Activated T-cell treated with anti-CD3 and anti-CD28 coated beads for 24 hours (primary cell): ENCODE results near the gene LRP5.

ENCODE experiments used
- DNase-seq: peaks from one replicate; pipeline ENCODE4 v3.0.0-alpha.2; 2020; ENCODE audit warnings: low read depth

The LRP5 gene

GRCh38 chr11:68309621-68310185 is 2.7 kb upstream of the LRP5 start:
- DNase-seq, result no peak

DNA sequence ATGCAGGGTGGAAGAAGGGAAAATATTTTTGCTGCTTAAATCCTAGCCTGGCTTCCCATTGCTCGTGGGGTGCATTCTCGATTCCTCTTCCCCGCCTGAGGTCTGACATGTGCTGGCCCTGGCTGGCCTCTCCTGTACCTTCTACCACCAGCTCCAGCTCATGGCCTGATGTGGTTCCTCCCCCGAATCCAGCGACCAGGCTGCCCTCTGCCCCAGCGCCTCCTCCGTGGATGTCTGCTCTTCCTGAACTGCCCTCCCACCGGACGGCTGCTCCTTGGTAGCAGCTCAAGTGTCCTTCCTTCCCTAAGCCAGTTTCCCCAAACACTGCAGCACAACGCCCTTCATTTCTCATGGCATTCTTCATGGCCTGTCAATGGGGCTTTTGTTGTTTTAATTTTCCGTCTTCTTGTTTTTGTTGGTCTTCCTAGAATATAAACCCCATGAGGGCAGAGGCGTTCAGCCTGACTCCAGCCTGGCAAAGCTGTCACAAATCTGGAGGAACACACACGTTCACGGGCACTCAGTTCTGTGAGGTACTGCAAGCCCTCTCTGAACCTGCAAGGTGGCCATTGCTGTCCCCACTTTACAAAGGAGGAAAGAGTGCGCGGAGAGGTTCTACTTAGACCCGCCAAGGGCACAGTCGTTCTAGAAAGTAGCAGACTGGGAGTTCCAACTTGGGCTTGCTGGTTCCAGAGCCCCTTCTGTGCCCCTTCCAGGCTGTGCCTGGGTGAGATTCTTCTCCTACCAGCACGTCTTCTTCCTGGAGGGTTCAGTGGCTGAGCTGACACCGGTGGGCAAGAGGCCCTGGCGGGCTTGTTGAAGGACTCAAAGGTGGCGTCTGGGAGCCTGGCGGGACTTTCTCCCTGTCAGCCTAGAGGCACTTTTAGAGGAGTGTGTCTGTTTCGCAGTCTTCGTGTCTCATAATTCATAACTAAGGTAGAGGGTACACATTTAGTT is 953 bp upstream of the LRP5 start:
- DNase-seq, result no peak

GRCh38 chr11:68312780-68313573 is 586 bp downstream of the LRP5 start:
- no peak for DNase-seq

DNA sequence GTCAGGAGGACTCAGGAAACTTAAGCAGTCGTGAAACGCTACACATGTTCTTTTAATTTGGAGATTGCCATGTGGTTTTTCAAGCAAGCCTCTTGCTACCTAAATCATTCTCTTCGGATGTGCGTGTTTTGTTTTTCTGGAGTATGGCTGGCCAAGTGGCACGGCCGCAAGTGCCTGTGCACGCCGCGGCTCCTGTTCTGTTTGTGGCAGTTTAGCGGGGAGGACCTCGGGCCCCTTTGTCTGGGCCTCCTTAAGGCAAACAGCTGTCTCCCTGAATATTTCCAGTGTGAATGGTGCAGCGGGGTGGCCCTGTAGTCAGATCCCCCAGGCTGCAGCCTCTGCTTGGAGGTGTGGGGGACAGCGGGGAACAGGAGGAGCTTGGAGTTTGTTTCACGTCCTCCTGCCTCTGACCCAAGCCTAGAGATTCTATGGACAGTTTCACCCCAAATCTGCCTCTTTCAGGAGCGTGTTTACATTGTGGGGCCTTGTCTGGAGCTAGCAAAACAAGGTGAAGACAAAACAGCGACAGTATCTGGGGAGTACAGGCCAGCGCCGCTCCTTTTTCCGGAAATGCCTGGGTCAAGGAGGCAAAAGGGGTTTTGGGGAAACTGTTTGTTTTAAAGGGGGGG is 1.3 kb downstream of the LRP5 start:
- DNase-seq, result no peak

- no peak for DNase-seq
Observed at GRCh38 chr11:68314203-68315170, 2.1 kb downstream of the LRP5 start.

- no peak for DNase-seq
Observed at GRCh38 chr11:68315171-68315920, 3.0 kb downstream of the LRP5 start.

GRCh38 chr11:68317147-68317785 is 4.9 kb downstream of the LRP5 start:
- no peak for DNase-seq

- DNase-seq, result no peak
Observed at GRCh38 chr11:68321293-68322051, 9.1 kb downstream of the LRP5 start.

DNA sequence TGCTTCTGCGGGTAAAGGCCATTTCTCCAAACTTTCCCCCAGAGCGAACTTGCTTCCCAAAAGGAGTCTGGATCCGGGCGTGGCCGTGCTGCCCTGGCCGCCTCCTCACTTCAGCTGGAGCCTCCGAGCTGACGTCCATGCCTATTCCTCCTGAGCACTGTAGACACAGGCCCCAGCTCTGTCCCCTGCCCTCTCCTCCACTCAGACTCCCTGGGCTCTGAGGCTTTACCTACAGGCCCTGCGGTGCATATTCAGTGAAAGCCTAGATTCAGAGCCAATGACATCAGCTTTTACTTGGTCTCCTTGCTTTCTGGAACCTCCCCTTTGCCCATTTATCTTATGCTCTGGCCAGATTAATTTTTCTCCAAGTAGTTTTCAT is 9.7 kb downstream of the LRP5 start:
- DNase-seq, result no peak

- DNase-seq, result no peak
Observed at GRCh38 chr11:68324241-68324640, 11.8 kb downstream of the LRP5 start.

GRCh38 chr11:68324695-68325094 is 12.3 kb downstream of the LRP5 start:
- no peak for DNase-seq

- DNase-seq, result no peak
Observed at GRCh38 chr11:68325183-68325906, 13.0 kb downstream of the LRP5 start.

- DNase-seq, result no peak
Observed at GRCh38 chr11:68325907-68326220, 13.5 kb downstream of the LRP5 start.

DNA sequence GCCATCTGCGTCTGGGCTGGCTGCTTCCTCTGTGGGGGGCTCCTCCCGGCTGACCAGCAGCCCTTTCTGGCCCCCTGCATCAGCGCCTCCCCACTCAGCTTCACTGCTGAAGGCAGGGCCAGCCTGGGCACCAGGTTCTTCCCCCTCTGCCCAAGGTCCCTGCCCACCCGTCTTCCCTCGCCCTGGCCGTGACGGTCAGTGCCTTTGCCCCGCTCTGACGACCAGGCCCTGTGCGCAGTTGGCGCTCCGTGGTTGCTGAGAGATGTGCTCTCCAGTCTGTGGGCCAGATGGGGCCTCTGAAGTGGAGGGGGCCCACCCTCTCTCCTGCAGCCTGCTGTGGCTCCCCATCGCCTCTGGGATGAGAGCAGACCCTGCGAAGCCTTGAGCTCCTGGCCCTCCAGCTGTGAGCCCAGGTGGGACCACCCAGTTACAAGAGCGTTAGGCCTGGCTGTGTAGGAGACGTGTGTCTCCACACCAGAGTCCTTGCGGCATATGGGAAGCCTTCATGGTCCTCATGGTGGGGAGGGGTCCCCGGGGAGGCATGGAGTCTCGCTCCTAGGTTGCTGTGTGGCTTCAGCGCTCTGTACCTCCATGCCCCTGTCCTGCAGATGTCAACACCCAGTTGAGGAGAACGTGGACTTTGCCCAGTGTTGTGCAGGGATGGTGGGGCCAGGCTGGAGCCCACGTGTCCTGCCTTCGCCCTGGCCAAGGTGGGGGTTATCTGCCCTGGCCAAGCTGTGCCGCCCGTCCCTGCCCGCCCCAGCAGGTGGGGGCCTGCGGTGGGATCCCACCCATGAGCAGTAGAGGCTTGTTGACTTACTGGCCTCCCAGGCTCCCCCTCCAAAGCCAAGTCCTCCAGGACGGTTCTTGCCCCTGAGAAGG is 14.2 kb downstream of the LRP5 start:
- no peak for DNase-seq

GRCh38 chr11:68327586-68328370 is 15.4 kb downstream of the LRP5 start:
- no peak for DNase-seq

DNA sequence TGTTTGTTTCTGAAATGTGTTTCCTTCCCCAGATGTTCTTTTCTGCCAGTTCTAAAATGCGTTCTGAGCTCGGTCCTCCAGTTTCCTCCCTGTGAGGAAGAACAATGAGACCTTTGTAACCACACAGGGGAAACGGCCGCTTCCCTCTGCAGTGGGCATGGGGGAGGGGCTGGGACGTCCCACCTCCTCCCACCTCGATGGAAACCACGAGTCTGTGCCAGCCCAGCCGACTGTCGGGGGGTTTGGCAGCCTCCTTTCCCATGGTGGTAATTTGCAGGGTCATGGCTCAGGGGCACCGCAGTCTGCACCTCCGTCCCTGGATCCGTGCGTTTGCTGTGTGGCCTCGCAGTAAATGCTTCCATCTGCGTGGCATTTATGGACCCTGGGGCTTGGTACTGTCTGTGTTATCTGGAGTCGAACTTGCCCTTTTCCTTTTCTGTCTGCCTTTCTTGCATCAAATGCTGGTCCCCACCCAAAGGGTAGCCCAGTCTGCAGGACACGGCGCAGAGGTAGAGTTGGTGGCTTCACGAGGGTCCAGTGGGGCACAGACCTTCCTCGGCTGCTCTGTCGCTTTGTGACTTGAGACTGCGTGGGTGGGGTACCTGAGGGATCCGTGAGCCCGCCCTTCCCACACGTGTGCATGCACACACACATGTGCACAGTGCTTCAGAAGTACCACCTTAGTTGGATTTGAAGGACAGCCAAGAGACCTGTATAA is 16.1 kb downstream of the LRP5 start:
- DNase-seq, result no peak
